Right atrium auricular region (tissue), 2 donors: Measurements from ENCODE around the gene COL20A1. TPM values are rescaled to one million over a fixed set of nuclear protein-coding genes. Genes with fewer than 3 reads are reported as not detected.

Source experiments
- DNase-seq: peaks from one replicate; pipeline ENCODE4 v3.0.0-alpha.2; 2019; ENCODE audit warnings: low spot score
- H3K27ac ChIP-seq, 2 donors: fragments of 200-600 bp; sonication (generic); 1 replicate in 1 of 2; 2 replicates in 1 of 2; pipeline ENCODE4 v1.5.1; 2016 to 2019
- H3K27me3 ChIP-seq, 2 donors: fragments of 200-600 bp; sonication (generic); one replicate each; pipeline versions ENCODE4 v1.5.1 to v1.6.0; 2017 to 2019
- H3K36me3 ChIP-seq: fragments of 200-600 bp; sonication (generic); one replicate; pipeline ENCODE4 v1.5.1; 2016
- H3K4me1 ChIP-seq, 2 donors: fragments of 200-600 bp; sonication (generic); one replicate each; pipeline versions ENCODE4 v1.5.1 to v1.6.0; 2017 to 2019
- H3K4me3 ChIP-seq, 2 donors: fragments of 200-600 bp; sonication (generic); 1 replicate in 1 of 2; 2 replicates in 1 of 2; pipeline ENCODE4 v1.5.1; 2017 to 2019; ENCODE audit warnings: mild to moderate bottlenecking in 1 of 2, moderate library complexity in 1 of 2
- H3K9me3 ChIP-seq, 2 donors: fragments of 200-600 bp; sonication (generic); one replicate each; pipeline ENCODE4 v1.5.1; 2019
- total RNA-seq, 2 donors: library from RNA; depleted of rRNA; stranded (reverse); fragments of >200 nt; gene quantifications; one replicate each; pipeline ENCODE4 v1.1.0, GENCODE V29; 2016
- TF ChIP-seq, protein P1 (sequence below), 2 donors: fragments of 200-600 bp; sonication (generic); IDR thresholded peaks; one replicate each; pipeline ENCODE4 v1.5.1; 2019; ENCODE audit warnings: antibody characterized with exemption in 2 of 2

COL20A1 gene
- total RNA-seq, 2 donors from 2014 or later: not detected

DNA sequence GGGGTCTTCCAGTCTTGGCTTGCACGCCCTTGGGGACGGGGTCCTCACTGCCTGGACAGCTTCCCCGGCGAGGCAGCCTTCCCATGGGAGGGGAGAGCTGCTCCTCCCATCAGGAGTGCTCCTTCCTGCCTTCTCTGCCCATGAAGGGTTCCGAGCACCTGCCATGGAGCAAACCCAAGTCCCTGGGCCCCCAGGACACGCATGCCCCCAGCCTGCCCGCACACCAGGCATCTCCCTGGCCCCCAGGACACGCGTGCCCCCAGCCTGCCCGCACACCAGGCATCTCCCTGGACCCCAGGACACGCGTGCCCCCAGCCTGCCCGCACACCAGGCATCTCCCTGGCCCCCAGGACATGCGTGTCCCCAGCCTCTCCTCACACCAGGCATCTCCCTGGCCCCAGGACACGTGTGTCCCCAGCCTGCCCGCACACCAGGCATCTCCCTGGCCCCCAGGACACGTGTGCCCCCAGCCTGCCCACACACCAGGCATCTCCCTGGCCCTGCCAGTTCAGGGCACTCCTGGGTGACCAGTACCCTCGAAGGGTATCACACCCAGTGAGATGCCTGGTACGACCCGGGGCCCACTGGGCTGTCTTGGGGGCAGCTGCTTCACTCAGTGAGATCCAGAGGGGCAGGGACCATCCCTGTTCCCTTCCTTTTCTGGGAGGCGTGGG is 21.7 kb downstream of the COL20A1 start:
- no peak overlapping the region for H3K27ac ChIP-seq
- DNase-seq: no peak
- H3K27me3 ChIP-seq: no peaks in the 10 kb centered on the region
- no peaks in the 10 kb centered on the region for H3K9me3 ChIP-seq
- H3K4me3 ChIP-seq: no peak overlapping the region
- TF ChIP-seq, protein P1, sequence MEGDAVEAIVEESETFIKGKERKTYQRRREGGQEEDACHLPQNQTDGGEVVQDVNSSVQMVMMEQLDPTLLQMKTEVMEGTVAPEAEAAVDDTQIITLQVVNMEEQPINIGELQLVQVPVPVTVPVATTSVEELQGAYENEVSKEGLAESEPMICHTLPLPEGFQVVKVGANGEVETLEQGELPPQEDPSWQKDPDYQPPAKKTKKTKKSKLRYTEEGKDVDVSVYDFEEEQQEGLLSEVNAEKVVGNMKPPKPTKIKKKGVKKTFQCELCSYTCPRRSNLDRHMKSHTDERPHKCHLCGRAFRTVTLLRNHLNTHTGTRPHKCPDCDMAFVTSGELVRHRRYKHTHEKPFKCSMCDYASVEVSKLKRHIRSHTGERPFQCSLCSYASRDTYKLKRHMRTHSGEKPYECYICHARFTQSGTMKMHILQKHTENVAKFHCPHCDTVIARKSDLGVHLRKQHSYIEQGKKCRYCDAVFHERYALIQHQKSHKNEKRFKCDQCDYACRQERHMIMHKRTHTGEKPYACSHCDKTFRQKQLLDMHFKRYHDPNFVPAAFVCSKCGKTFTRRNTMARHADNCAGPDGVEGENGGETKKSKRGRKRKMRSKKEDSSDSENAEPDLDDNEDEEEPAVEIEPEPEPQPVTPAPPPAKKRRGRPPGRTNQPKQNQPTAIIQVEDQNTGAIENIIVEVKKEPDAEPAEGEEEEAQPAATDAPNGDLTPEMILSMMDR (IDR thresholded peaks at IDR 0.05): no peak
- H3K4me1 ChIP-seq: peaks cover 0 to under 1% of the 10 kb centered on the region in 2 donors
- no peaks in the 10 kb centered on the region for H3K36me3 ChIP-seq

DNA sequence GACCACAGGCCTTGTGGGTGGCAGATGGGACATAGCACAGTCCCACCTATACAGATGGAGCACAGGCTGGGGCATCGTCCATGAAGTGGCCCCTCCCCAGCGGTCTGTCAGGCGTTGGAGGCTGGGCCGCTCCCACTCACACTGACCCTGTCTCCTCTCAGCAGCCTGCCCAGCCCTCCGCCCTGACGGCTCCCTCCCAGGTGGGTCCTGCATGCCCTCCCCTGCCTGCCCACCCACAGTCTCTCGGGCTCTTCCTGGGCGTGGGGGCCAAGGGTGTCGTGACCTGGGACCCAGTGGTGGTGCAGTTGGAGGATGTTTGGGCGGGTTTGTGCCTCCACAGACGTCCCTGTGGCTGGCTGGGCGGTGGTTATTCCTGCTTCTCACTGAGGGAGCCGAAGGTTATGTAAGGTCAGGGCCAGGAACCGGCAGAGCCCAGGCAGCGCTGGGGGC is 22.3 kb downstream of the COL20A1 start:
- Histone ChIP-seq H3K4me1 (no peaks in the 10 kb centered on the region), H3K4me3 (no peak overlapping the region), H3K27ac (no peak overlapping the region), H3K36me3 (no peaks in the 10 kb centered on the region), H3K9me3 (no peaks in the 10 kb centered on the region), H3K27me3 (no peaks in the 10 kb centered on the region)
- DNase-seq: no peak
- TF ChIP-seq, protein P1 (IDR thresholded peaks at IDR 0.05): no peak

DNA sequence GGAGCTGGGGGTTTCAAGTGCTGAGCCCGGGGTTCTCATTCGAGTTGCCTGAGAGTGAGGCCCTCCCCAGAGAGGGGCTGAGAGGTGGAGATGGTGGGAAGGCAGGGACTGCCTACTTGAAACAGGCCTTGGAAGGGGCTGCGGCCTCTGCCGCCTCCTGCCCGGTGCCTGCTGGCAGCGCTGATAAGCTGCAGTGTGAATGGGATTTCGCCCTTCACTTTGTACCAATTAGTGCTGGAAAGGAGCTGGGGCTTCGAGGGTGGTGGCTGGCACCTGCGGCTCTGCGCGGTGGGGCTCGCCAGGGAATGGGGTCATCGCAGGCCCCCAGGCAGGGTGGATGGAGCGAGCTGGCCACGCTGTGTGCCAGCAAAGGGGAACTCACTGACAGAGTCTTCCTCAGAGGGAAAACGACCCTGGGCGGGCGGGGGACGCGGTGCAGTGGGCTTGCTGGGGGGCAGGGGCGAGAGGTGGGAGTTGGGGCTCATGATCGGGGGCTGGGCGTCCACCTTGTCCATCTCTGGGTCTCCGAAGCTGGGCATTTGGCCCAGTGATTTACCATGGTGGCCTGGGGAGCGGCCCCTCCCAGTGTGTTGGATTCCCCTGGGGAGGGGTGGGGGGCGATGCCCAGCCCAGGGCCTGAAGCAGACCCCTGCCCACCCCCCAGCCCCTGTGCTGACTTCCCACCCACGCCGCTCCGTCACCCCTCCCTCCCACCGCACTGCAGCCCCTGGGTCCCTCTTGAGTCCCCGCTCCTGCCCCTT is 22.9 kb downstream of the COL20A1 start:
- no peaks in the 10 kb centered on the region for H3K36me3 ChIP-seq
- H3K9me3 ChIP-seq: no peaks in the 10 kb centered on the region
- H3K27ac ChIP-seq: no peak overlapping the region
- H3K4me3 ChIP-seq: no peak overlapping the region
- TF ChIP-seq, protein P1 (IDR thresholded peaks at IDR 0.05): no peak
- no peaks in the 10 kb centered on the region for H3K27me3 ChIP-seq
- peaks cover 0 to 4% of the 10 kb centered on the region in 2 donors for H3K4me1 ChIP-seq
- no peak for DNase-seq

DNA sequence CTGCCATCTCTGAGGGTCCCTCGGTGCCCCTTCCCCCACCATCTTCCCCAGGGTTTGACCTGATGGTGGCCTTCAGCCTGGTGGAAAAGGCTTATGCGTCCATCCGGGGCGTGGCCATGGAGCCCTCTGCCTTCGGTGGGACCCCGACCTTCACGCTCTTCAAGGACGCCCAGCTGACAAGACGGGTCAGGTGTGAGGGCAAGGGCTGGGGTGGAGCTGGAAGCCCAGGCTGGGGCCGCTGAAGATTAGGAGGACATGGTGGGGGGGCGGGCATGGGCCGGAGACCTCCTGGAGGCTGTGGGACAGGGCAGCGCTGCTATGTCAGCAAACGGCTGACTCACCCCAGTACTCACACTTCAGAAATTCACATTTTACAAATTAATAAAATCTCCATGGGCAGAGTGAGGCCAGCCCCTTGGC is 23.5 kb downstream of the COL20A1 start:
- H3K9me3 ChIP-seq: no peaks in the 10 kb centered on the region
- no peaks in the 10 kb centered on the region for H3K27me3 ChIP-seq
- H3K36me3 ChIP-seq: no peaks in the 10 kb centered on the region
- H3K27ac ChIP-seq: no peak overlapping the region
- H3K4me3 ChIP-seq: no peak overlapping the region
- peaks cover 0 to 11% of the 10 kb centered on the region in 2 donors for H3K4me1 ChIP-seq
- TF ChIP-seq, protein P1 (IDR thresholded peaks at IDR 0.05): no peak
- no peak for DNase-seq

DNA sequence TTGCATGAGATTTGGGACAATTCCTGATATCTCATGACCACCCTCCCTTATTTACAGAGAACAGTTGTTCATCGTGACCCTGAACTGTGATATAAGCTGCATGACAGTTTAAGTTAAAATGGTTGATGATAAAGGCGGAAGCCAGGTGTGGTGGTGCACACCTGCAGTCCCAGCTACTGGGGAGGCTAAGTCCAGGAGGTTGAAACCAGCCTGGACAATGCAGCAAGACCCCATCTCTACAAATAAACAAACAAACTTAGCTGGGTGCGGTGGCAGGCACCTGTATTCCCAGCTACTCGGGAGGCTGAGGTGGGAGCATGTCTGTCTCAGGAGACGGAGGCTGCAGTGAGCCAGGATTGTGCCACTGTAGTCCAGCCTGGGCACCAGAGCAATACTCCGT is 24.1 kb downstream of the COL20A1 start:
- H3K27me3 ChIP-seq: no peaks in the 10 kb centered on the region
- TF ChIP-seq, protein P1 (IDR thresholded peaks at IDR 0.05): no peak
- peaks cover 0 to 15% of the 10 kb centered on the region in 2 donors for H3K4me1 ChIP-seq
- H3K27ac ChIP-seq: no peak overlapping the region
- no peaks in the 10 kb centered on the region for H3K9me3 ChIP-seq
- H3K36me3 ChIP-seq: no peaks in the 10 kb centered on the region
- DNase-seq: no peak
- H3K4me3 ChIP-seq: no peak overlapping the region
